GM21515 (cell line): ENCODE results near the gene SCAANT1.

Experiments used
- ATAC-seq: cut with Tn5 transposase; IDR thresholded peaks from one replicate; pipeline ENCODE4 v1.9.1; 2021; ENCODE audit not compliant: unreplicated experiment

SCAANT1 gene

DNA sequence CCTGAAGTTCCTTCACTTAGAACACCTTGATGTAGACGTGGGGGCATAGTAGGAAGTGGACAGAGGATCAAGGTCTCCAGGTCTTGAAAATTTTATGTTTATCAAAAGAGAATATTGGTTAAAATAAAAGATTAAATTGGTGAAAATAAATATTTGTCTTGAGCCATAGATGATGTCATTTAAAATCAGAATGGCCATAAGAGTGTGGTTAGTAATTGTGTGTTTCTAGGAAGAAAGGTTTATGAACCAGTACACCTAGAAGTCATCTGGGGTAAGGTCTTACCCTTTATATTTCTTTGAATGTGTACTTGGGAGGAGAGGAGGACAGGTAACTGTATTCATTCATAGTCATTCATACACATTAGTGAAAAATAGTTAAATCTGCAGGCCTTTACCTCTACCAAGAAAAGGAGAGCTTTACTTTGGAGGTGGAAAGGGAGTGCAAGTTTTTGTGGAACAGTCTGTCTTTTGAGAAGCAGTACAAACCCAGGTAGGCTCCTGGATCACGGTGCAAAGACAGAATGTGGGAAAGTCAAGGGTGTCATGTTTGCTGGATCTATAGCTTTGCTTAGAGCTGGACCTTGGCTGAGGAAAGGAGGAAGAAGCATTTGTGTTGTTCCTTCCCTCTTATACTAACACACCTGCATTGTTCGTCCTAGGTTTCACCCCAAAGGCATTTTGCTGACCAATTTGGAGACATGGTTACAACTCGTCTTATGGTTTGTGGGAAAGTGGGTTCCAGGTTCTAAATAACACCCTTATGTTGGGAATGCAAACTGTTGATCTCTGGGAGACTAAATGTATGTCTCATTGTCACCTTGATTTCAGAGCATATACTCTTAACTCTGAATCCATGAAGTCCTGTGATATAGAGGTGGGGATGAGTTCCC is 6.2 kb downstream of the SCAANT1 start:
- no peak for ATAC-seq

DNA sequence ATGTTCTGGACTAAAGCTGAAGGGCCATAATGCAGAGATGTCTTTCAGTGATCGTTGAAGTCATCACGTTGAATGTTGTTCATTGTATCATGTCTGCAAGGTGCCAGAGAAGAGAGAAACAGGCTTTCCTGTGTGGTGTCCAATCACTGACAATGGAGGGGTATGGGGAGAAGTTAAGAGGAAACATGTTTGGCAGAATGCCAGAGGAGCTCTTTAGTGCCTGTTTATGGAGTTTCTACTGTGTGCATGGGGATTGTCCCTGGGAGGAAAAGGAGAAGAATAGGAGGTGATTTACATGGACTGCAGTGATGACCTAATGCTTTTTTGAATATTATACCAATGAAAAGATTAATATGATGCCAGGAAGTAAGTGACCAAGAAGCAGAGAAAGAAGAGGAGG is 11.7 kb downstream of the SCAANT1 start:
- no peak for ATAC-seq

DNA sequence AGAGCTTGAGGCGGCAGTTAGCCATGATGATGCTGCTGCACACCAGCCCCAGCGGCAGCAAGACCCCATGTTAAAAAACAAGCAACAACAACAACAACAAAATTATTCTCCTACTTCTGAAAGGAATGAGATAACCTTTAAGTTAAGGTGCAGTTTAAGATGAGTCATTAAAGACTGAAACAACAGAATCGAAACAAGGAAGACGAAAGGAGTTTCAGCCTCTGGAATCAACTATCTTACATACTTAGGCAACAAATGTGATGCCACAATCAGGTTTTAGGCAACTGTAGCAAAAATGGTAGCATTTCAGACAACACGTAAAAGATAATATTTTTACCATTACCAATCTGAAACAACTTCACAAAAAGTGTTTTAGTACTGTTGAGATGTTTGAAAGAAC is 12.2 kb downstream of the SCAANT1 start:
- no peak for ATAC-seq

DNA sequence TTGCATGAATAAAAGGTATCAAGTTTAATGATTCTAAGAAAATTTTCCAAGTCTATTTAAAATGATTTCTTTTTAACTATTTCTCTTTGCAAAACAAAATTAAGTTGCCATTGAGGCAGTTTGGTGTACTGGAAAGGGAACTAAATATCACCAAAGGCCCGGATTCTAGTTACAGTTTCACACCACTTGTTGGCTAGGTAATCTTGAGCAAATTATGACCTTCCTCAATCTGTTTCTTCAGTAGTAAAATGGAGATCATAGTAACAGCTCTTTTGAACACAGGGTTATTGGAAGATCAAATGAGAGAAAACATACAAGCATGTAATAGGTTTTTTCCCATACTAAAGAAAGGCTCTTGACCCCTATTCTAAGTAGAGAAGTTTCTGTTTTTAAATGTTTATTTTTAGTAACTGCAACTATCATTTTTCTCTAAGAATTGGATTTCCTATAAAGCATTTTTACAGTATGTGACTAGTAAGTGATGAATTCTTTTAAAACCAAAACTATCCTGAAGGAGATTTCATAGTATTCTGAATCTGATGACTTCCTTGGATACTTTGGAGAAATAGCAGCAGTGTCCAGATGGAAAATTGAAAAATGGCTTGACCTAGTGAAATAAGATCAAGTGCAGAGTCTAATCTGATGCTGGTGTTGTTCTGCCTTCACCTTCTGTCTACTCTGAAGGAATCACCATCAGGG is 15.7 kb downstream of the SCAANT1 start:
- ATAC-seq: peak; percentile 78

DNA sequence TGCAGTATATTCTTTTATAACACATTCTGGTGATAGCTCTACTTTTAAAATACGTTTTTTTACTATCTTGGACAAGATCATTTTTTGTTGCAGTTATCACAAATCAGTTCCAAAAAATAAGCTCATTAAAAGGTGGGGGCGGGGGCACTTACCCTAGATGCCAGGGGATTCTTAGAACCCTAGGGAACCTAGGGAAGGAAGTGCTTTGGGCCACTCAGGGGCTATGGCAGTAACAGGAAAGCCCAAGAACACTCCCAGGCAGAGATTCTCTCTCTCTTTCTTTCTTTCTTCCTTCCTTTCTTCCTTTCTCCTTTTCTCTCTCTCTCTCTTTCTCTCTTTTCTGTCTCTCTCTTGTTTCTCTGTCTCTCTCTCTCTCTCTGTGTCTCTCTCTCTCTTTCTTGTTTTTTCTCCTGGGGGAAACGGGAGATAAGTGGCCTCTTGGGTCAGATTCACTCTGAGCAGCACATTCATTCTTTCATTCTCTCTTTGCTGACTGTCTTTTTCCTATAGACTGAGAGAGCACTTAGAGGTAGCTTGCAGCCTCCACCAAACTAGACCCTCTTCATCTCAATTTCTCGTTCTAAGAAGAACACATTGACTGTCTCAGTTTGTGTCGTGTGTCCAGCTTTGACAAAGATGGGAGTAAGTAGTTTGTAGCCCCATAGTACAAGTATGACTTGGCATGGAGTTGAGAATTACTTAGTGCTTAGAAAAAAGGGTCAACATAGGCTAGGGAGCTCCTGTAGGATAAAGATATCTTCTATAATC is 16.6 kb downstream of the SCAANT1 start:
- no peak for ATAC-seq

DNA sequence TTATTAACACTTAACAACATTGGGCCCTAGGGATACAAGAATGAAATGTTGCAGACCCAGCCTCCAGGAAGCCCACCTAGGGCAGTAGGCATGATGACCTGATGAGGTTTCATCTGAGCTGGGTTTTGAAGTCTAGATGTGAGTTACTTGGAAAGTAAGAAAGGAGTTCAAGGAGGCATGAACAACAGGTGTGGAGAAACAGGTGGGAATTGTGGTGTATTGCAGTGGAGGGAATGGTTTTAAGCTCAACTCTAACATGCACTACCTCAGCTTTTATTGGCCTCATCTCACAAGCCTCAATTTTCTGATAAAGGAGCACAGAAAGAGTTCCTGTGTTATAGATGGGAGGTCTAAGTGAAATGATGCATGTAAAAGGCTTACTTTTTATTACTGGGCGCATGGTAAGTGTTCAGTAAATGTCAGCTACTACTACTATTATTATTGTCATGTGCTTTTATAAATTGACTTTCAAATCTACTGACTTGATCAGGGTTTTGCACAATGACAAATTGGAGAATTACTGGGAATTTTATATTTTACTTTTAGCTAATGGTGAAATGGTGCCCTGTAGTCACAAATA is 19.3 kb downstream of the SCAANT1 start:
- ATAC-seq: no peak

DNA sequence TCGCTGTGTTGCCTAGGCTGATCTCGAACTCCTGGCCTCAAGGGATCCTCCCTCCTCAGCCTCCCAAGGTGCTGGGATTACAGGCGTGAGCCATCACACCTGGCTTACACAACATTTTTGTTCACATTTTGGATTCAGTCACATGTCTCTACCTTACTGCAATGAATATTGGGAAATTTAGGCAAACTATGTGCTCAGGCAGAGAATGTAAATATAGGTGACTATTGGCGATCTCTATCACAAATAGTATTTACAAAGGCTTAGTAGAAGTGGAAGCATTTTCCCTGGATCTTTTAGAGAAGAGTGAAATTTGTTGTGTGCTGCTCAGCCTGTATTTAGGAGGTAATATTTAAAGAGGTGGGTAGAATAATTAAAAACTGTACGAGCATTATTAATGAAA is 20.7 kb downstream of the SCAANT1 start:
- ATAC-seq: no peak

DNA sequence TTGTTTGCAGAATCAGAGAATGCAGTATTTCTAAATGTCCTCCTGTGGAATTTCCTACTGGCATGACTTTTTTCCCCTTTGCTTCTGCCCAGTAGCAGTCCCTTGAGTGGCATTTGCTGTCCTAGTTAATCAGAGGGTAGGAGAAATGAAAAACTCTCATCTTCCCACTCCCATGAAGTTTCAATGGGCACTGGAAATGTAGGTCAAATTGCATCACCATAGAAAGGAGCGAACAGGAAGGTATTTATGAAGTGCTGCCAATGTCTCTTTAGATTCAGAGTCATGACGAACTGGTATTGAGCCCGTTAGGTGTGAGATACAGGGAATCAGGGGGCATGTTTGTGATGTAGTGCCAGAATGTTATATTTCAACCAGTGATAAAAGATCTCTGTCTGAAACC is 25.3 kb downstream of the SCAANT1 start:
- no peak for ATAC-seq

DNA sequence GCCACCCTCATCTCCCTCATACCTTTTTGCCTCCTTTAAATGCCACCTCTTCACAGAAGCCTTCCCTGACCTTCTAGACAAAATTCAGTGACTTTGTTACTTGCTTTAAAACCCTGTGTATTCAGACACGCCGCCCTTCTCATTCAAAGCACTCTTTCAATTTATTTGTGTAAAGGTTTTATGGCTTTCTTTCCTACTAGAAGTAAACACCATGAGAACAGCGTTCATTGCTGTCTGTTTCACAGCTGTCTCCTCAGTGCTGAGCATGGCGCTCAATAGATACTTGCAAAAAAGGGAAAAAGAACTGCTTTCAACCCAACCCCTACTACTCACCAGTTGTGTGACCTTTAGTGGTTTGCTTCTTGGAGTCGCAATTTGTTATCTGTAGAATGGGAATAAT is 31.5 kb downstream of the SCAANT1 start:
- ATAC-seq: no peak

DNA sequence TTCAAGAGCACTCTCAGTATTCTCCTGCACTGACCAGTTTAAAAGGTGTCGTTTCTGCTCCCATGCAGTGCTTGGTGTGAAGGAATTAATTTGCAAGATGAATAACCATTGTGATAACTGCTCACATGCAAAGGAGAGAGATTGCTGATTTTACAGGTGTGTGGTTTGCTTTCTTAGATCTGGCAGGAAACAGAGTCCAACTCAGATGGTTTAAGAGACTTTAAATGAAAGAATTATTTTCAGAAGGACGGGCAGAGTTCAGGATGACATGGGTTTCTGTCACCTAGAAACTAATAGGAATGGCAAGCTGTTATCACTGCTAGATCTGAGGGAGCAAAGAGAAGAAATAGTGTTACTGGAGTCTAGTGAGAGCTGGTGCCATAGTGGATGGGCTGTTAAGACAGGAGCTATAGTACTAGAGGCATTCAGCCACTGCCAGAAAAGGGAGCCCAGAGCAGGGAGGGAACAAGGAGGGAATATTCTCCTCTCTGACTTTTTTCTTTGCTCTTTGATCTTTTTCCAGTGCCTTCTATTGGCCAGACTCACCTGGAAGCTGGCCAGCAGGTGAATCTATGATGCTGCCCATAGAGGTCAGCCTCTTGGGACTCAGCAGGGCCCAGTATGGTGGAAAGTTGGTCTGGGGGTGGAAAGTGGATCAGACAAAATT is 33.7 kb downstream of the SCAANT1 start:
- no peak for ATAC-seq

DNA sequence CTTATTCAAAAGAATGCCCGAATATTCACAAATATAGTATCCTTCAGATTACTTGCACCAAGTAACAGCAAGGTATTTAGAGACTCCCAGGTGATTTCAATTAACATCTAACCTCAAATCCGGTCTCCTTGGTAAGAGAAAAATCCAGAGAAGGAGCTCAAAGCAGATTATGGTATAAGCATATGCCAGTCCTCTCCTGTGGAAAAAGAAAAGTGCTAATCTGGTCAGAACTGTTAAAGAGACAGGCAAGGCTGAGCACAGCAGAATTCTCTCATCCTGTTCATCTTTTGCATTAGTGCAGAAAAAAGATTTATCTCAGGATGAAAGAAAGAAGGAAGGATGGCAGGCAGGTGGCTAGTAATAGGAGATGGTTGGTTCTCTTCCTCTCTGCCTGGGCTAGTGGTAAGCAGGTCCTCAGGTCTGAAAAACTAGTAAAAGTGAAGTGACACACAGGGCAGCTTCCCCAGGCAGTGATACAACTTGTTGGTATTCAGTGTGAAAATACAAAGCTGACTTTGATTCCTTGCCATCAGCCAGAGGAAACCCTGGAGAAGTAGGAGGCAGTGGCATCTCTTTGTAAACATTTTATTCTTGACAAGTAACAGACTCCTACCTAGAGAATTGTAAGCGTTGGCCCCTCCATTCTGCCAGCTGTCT is 34.3 kb downstream of the SCAANT1 start:
- no peak for ATAC-seq

DNA sequence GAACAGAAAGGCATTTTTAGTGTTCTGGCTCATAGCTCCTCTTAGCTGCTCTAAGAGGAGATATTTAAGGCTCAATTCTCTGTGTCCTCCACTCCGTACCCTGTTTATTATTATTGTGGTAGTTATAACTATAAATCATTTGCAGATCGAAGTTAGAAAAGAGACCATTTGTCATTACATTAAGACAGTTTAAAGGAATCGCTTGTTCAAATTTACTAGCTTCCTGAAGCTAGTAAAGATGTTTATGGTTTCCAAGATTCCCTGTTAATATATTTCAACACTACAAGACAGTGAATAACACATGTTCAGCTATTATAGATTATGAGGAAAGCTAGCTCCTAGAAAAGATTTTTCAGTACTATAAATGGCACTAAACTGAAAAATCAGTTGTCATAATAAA is 35.9 kb downstream of the SCAANT1 start:
- no peak for ATAC-seq

DNA sequence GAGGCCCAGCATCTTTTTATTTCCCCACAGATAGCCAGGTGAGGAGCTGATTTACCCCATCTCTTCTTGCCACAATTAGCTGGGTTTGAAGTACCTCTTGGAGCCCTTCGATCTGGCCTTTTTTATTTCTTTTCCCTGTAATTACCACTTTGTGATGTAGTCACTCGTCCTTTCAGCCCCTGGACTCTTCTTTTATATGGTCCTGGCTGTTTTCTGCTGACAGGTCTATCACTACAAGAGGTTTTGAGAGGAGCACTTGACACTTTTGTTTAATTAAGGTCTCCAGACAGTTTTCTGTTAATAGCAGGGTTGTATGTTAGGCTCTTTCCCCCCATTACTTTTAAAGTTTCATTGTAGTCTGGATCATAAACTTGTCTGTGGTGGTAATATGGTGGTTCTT is 36.7 kb downstream of the SCAANT1 start:
- no peak for ATAC-seq

DNA sequence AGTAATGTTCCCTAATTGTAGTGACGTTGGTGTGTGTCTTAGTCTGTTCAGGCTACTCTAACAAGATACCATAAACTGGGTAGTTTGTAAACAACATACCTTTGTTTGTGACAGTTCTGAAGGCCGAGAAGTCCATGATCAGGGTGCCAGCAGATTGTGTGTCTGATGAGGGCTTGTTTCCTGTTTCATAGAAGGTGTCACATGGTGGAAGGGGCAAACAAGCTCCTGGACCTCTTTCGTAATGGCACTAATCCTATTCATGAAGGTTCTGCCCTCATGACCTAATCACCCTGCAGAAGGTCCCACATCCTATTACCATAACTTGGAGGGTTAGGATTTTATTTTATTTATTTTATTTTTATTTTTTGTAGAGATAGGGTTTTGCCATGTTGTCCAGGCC is 37.4 kb downstream of the SCAANT1 start:
- no peak for ATAC-seq

DNA sequence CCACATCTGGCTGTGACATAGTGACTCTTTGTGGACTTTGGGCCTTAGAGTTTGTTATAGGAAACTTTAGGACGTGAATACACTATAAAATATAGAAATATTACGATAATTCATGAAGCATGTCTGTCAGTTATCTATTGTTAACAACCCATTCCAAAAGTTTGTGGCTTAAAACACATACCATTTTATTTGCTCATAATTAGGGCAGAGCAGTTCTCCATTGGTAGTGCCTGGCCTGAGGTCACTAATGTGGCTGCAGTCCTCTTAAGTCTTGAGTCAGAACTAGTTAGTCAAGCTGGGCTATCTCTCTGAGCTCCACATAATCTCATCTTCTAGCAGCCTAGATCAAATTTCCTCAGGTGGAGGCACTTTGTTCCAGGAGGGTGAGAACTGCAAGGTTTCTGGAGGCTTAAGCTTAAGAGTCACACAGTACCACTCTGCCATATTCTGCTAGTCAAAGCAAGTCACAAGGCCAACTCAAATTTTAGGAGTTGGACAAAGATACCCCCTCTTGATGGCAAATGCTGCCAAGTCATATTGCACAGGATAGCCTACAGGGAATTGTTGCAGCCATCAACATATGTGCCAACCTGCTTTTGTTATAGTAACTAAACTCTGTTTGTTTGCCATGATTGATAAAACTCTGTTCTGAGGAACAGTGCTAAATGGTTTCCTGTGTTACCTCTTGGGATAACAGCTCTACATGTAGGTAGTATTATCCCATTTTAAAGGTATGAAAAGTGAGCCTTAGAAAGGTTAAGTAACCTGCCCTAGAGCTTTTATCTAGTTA is 39.9 kb downstream of the SCAANT1 start:
- ATAC-seq: no peak

DNA sequence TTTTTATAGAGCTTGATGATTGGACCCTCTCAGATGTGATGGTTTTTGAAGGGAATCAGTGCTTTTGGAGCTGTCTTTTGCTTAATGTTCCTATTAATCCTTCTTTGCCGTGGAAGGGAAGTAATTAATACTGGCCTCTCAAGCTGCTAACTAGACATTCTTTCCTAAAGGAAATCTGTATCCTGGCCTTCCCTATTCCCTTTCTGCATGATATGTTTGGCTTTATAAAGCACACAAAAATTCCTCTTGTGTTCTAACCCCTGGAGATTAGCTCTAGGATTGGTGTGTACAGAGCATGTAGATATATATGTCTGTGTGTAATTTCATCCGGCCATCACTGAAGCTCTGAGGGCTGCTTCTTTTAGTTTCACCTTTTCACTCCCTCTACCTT is 41.6 kb downstream of the SCAANT1 start:
- ATAC-seq: no peak

DNA sequence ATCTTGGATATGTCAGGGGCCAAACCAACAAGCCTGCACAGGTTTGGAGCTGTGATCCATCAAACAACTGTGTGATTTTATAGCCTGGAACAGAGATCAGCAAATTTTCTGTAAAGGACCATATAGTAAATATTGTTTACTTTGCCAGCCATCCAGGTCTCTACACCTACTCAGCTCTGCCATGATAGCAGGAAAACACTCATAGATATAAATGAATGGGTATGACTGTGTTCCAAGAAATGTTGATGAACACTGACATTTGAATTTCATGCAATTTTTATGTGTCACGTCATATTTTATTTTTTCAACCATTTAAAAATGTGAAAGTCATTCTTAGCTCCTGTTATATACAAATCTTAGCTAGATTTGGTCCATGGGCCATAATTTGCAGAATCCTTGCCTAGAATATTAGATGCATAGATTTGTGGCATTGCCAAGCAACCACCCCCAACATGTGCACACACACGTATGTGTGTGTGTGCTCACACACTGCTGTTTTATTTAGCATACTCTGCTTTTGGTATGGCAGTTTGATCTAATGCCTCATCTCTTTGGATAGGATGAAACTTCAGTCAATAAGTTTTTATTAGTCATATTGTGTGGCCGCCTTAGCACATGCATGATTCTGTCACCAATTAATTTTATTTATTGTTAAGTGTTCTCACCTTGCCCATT is 42.1 kb downstream of the SCAANT1 start:
- no peak for ATAC-seq

DNA sequence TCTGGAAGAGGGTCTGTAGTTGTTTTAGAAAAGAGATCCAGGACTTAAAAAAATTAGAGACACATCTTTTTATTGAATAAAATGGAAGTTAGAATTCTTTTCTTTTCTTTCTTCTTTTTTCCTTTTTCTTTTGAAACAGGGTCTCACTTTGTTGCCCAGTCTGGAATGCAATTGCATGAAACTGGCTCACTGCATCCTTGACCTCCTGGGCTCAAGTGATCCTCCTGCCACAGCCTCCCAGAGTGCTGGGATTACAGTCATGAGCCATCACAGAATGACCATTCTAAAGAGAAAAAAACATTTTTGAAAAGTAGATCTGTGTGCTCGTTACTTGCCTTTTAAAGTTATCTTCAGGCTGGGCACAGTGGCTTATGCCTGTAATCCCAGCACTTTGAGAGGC is 45.0 kb downstream of the SCAANT1 start:
- ATAC-seq: no peak

DNA sequence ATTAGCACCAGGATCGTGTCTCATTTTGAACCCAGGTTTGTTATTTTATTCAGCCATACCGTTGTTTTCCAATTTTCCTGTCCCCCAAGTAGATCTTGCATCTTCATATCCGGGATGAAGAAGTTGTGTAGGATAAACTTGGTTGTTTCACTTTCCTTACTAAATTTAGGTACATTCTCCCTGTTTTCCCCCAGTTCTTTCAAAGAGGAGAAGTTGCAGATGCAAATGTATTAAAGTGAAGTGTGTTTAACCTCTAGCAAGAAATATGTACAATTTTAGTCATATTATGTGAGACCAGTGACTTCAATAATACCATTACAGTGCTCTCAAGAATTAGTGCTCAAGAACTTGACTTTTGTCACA is 47.2 kb downstream of the SCAANT1 start:
- no peak for ATAC-seq
